KG1 (cell line): ENCODE data around the gene DNAH1.

Experiments used
- DNase-seq: peaks from one replicate; lab custom pipeline; 2025; lab: John Stamatoyannopoulos, UW

Gene DNAH1

DNA sequence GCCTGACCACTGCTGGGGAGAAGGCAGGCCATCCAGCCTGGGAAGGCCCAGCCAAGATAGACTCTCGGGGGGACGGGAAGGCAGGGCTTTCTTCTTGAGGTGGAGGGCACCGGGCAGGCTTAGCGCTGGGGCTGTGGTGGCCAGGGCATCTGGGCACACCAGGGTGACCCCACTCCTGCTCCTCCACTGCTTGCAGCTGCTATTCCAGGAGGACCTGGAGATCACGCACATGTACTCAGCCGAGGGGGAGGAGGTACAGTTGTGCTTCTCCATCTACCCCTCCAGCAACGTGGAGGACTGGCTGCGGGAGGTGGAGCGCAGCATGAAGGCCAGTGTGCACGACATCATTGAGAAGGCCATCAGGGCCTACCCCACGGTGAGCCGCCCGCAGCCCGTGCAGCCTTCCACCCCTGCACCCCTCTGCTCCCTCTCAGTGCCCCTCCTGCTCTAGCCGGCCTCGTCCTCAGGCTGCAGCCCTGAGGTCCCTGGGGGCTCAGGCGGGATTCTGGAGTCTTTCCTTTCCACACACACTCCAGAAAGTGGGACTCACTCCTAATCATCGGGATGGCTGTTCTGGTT lies 42.3 kb downstream of the DNAH1 start:
- no peak for DNase-seq

DNA sequence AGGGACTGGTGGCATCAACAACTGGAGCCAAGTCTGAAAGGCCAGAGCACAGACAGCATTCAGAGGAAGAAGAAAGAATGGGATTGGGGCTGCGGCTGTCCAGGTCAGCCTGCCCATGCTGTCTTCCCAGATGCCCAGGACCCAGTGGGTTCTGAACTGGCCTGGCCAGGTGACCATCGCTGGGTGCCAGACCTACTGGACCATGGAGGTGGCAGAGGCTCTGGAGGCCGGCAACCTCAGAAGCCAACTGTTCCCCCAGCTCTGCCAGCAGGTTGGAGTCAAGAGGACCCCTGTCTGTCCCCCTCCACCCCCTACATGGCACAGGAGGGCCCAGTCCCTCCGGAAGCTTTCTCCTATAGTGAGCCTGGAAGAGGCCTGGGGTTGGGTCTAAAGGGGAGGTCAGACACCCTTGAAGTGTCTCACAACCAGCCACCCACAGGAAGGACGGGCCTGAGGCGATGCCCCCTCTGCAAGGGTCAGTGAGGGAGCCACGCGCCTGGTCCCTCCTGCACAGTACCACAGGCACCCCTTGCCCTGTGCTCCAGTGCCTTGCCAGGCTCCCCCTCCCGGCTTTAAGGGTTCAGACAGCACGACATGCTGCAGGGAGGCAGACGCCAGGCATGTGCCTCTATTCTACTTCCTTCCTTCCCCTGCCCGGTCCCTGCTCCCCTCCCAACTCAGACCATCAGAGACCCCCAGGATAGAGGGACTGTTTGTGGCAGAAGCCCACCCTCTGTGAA lies 43.2 kb downstream of the DNAH1 start:
- no peak for DNase-seq

DNA sequence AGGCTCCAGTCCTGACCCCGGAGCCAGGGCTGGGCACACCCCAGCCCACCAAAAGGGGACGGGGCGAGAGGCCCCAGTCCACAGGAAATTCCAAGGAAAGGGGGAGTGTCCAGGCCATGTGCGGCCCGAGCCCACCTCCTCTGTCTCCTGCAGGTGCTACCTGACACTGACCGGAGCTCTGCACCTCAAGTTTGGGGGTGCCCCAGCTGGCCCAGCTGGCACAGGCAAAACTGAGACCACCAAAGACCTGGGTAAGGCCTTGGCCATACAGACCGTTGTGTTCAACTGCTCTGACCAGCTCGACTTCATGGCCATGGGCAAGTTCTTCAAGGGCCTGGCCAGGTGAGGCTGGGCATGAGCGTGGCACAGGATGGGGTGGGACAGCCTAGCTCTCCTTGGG lies 44.9 kb downstream of the DNAH1 start:
- no peak for DNase-seq

DNA sequence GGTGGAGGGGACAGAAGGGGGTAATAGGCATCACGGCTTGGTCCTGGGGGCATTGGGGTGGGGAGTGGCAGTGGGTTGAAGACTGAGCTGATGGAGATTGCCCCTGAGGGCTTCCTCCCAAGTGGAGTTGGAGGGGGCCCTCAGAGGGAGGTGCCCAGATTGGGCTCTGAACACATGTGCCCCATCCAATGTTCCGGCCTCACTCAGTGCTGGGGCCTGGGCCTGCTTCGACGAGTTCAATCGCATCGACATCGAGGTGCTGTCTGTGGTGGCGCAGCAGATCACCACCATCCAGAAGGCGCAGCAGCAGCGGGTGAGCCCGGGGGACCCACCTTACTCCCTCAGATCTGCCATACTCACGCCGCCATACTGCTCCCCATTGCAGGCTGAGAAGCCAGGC lies 45.3 kb downstream of the DNAH1 start:
- no peak for DNase-seq

DNA sequence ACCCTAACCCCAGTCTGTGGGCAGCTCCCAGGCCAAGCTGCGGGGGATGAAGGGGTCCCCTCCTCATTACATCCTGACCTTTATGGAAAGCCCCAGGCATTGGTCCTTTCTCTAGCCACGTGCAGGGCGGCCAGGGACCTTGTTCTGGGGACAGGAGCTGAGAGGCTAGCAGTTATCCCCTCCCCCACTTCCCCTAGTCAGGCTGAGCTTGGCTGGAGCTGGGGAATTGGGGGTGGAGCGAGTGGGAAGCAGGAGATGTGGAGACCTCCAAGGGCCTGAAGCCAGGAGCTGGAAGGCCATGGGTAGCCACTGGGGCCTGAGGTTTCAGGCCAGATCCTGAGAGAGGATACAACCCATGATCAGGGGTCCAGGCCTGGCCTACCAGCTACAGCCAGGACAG lies 45.8 kb downstream of the DNAH1 start:
- DNase-seq, result no peak

DNA sequence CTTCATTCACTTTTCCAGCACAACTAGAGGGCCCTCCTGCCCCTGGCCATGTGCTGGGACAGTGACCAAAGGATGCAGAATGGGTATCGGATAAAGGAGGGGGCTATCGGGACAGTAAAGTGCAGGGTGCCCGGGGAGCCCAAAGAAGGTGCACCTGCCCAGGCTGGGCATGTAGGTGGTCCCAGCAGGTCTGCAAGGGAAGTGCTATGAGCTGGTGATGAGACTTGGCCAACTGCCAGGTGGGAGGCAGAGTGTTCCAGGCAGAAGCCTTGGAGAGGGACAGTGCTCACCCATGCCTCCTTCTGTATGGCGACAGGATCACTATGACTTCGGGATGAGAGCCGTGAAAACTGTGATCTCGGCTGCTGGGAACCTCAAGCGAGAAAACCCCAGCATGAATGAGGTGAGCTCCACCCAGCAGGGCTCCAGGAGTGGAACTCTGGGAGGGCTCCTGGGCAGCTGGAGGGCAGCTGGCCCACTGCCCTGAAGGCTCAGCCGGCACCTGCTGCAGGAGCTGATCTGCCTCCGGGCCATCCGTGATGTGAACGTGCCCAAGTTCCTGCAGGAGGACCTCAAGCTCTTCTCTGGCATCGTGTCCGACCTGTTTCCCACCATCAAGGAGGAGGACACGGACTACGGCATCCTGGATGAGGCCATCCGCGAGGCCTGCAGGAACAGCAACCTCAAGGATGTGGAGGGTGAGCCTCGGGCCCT lies 48.4 kb downstream of the DNAH1 start:
- no peak for DNase-seq

DNA sequence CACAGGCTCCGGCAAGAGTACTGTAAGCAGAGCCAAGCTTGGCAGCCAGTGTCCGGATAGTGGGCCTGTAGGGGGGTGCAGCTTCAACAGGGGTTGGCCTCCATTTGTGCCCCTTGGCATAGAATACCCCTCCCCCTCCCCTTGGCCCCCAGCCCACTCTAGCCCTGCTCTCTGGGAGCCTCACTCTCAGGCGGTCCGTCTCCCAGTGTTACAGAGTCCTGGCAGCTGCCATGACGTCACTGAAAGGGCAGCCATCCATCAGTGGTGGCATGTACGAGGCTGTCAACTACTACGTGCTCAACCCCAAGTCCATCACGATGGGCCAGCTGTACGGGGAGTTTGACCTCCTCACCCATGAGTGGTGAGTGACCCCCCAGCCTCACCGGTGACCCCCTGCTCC lies 50.4 kb downstream of the DNAH1 start:
- no peak for DNase-seq

DNA sequence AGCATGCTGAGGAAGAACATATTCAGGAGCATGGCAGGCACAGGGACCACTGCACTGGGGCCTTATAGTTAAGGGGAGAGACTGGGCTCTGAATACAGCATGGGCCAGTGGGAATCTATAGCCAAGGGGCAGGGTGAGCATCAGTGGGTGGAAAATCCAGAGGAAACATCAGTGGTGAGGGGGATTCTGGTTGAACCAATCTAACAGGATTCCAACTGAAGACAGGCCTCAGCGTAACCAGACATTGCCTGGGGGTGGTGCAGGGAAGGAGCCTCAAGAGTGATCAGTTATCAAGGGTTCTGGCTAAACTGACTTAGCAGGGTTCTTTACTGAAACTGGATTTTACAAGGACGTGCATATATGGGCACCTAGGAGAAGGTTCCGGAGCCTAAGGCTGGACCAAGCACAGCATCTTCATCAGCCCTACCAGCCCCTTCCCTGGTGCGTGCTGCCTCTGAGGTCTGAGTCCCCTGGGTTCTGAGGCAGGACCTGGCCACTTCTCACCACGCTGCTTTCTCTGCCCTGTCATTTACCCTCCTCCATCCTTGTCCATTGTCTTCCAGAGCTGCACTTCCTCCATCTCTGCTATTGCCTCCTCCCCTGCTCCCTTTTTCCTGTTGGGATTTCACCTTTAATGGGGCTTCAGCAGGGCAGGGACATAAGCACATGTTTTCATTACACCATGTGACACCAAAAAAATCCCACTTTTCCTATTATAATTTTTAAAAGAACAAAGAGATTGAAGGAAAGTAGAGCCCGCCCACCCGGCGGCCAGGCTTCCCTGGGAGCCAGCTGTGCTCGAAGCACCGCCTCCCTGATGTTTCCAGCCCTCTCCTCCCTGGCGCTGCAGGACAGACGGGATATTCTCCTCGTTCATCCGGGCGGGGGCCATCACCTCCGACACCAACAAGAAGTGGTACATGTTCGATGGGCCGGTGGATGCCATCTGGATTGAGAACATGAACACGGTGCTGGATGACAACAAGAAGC lies 52.1 kb downstream of the DNAH1 start:
- no peak for DNase-seq

DNA sequence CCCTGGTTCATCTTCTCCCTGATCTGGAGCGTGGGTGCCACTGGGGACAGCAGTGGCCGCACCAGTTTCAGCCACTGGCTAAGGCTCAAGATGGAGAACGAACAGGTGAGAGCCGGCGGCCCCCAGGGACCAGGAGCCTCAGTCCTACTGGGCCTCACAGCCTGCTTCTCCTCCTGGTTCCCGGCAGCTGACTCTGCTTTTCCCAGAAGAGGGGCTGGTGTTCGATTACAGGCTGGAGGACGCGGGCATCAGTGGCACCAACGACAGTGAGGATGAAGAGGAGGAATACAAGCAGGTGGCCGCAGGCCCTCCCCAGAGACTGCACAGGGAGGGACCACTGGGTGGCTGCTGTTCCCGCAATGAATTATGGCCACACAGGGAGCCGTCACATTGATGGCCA lies 54.4 kb downstream of the DNAH1 start:
- no peak for DNase-seq

DNA sequence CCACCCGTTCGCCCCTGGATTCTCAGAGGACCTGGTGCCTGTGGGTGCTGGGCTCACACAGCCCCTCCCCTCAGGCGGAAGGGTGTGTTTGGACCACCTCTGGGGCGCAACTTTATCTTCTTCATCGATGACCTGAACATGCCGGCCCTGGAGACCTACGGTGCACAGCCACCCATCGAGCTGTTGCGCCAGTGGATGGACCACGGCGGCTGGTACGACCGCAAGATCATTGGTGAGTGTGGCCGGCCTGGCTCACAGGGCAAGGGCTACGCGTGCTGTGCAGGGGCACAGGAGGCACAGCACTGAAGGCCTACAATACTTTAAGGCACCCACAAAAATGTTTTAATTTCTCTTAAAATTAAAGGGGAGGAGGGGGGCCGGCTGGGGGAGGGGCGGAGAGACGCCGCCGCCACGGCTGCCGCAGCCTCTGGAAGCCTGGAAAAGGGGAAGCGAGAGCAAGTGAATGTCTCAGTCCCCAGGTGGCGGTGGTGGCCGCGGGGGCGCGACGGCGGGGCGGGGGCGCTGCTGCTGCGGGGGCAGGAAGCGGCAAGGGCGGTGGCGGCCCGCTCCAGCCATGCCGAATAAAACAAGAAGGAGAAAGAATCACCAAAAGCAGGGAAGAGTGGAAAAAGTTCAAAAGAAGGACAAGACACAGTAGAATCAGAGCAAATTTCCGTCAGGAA lies 56.8 kb downstream of the DNAH1 start:
- no peak for DNase-seq

DNA sequence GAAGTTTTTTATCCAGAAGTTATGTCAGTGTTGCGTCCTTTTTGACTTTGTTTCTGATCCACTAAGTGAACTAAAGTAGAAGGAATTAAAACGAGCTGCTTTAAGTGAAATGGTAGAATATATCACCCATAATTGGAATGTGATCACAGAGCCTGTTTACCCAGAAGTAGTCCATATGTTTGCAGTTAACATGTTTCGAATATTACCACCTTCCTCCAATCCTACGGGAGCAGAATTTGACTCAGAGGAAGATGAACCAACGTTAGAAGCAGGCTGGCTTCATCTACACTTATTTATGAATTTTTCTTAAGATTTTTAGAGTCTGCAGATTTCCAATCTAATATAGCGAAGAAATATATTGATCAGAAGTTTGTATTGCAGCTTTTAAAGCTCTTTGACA lies 57.6 kb downstream of the DNAH1 start:
- no peak for DNase-seq

DNA sequence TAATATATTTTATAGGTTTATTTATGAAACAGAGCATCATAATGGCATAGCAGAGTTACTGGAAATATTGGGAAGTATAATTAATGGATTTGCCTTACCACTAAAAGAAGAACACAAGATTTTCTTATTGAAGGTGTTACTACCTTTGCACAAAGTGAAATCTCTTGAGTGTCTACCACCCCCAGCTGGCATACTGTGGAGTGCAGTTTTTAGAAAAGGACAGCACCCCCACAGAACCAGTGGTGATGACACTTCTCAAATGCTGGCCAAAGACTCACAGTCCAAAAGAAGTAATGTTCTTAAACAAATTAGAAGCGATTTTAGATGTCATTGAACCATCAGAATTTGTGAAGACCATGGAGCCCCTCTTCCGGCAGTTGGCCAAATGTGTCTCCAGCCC lies 58.1 kb downstream of the DNAH1 start:
- no peak for DNase-seq

DNA sequence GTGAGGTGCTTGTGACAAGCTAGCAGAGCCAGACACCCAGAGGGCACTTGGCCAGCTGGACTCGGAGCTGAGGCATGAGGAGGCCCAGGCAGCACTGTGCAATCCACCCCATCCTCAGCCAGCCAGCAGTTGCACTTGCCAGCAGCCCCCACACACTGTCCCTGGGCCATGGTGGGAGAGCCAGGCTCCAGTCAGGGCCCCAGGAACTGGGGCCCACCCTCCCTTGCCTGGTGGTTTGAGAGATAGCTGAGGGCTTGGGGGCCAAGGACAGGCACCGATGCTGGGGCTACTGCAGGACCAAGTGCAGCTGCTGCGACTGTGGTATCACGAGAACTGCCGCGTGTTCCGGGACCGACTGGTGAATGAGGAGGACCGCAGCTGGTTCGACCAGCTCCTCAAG lies 63.5 kb downstream of the DNAH1 start:
- DNase-seq, result no peak

DNA sequence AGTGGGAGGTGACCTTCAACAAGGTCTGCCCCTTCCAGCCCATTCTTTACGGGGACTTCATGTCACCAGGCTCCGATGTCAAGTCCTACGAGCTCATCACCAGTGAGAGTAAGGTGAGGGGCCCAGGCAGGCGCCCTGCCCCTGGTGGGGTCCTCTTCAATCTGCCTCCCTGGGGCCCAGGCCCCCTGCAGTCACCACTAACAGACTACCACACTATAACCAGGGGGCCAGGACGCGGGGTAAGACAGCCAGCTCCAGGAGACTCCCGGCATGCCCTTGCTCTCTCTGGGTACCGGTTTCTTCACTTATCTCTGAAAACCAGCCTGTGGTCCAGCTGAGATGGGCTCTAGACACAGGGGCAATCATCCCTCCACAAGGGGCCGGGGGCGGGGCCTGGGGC lies 63.9 kb downstream of the DNAH1 start:
- DNase-seq, result no peak

DNA sequence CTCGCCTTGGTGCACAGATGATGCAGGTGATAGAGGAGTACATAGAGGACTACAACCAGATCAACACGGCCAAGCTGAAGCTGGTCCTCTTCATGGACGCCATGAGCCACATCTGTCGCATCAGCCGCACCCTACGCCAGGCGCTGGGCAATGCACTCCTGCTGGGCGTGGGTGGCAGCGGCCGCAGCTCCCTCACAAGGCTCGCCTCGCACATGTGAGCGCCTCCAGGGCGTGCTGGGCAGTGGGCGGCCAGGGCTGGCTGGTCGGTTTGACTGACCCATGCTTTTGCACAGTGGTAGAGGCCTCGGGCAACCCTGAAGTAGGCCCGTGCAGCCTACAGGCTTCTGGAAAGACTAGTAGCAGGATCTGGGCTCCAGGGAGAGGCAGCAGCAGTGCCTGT lies 65.5 kb downstream of the DNAH1 start:
- no peak for DNase-seq

DNA sequence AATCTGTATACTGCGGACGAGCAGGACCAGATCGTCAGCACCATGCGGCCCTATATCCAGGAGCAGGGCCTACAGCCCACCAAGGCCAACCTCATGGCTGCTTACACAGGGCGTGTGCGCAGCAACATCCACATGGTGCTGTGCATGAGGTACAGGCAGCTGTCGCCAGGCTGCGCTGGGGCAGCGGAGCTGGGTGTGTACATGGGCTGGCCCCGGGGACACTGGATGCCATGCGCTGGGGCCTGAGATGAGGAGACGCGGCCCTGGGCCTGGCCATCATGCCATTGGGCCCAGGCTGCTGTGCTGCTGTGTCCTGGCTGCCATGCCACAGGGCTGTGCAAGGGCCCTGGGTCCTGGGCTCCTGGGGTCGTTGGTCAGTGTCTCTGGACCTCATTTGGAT lies 67.3 kb downstream of the DNAH1 start:
- no peak for DNase-seq

DNA sequence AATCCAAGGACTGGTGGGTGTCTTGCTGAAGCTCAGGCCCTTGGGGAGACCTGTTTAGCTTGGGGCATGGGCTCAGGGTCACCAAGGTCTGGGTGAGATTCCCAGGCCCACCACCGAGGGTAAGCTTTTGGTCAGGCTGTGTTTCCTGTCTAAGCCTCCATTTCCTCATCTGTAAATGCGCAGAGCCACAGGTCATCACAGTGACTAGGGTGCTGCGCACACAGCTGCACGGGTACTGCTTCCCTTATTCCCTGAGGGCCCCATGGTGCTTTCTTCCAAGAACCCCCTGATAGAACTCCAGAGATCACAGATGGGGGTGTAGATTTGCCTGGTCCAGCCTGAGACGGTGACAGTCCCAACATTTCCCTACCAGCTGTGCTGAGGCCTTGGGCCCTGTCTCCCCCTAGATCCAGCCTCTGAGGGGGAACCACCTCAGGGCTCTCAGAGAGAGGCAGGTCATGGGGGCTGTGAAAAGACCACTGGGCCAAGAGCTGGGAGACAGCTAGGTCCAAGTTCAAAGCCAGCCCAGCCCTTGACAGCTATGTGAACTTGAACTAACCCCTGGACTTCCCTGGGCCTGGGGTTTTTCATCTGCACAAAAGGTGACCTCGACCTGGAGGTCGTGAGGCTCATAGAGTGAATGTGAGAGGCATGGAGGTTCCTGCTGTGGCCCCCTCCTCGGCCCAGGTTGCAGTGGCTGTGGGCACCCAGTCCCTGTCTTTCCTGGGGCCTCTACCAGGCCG lies 68.1 kb downstream of the DNAH1 start:
- no peak for DNase-seq

DNA sequence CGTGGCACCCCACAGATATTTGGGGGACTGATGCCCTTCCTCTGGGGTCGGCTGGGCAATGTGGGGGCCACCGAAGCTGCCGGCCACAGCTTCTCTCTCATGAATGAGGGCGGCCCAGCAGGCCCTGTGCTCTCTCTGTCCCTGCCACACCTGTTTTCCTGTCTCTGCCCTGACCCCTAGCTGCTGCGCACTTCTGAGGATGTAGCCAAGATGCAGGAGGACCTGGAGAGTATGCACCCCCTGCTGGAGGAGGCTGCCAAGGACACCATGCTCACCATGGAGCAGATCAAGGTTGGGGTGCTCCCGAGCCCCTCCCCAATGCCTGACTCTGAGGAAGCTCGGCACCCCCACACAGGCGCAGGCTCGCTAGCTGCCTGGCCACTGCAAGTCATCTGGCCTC lies 69.0 kb downstream of the DNAH1 start:
- DNase-seq, result no peak

DNA sequence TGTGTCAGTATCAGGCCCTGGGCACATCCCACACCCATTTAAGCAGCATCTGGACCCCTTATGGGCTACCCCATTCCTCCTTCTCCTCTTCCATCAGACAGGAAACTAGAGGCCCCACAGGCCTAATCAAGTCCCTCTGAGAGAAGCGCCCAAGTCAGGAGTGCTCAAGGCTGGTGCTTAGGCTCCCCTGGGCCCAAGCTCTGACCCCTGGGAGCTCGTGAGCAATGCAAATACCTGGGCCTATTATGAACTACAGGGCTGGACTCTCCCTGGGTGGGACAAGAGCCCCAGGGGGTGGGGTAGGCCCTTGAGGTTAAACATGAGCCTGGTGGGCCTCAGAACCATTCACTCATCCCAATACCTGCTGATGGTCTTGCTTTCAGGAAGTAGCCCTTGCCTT lies 71.4 kb downstream of the DNAH1 start:
- no peak for DNase-seq

DNA sequence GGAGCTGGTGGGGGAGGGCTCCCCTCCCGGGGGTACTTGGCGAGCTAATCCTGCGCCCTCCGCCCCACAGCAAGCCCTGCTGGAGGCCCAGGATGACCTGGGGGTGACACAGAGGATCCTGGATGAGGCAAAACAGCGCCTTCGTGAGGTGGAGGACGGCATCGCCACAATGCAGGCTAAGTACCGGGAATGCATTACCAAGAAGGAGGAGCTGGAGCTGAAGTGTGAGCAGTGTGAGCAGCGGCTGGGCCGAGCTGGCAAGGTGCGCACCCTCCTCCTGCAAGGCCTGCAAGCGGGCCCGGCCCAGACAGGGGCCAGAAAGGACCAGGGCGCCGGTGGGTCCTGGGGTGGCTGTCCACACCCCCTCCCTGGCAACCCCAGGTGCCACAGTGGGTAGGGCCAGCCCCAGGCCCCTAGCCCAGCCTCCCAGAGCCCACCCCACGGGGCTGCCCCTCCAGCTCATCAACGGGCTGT lies 72.3 kb downstream of the DNAH1 start:
- DNase-seq, result no peak

DNA sequence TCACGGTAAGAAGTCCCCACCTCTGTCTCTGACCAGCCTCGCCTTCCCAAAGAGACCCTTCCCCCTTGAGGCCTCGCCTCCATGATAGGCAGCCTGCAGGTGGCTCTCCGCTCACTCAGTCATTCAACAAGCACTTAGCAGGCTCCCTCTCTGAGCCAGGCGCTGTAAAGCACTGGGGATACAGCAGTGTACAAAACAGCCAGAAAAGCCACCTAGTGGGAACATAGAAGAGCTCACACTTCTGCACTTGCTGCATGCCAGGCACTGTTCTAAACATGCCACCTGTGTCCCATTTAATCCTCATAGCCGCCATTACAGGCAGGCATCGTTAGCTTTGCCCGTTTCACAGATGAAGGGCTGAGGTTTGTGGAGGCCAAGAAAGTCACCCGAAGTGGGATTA lies 72.8 kb downstream of the DNAH1 start:
- DNase-seq, result no peak
